CD14-positive monocyte (primary cell): ENCODE data around the gene MYH9. TPM values are rescaled to one million over a fixed set of nuclear protein-coding genes. Genes with fewer than 3 reads are reported as not detected.

Experiments
- DNase-seq, 3 donors: peaks; one replicate each; pipeline ENCODE4 v3.0.0-alpha.2; 2011 to 2022
- H2AFZ ChIP-seq: 2 replicates; pipeline ENCODE4 v1.6.0; 2012; ENCODE audit warnings: mild to moderate bottlenecking, low read depth, low read length, inconsistent platforms; ENCODE audit not compliant: insufficient read depth, poor library complexity, severe bottlenecking
- H3K27ac ChIP-seq, 2 donors: 1 replicate in 1 of 2; 2 replicates in 1 of 2; pipeline ENCODE4 v1.5.1; 2012 to 2013; ENCODE audit warnings: low read length in 2 of 2, control low read depth in 1 of 2, inconsistent platforms in 1 of 2, low read depth in 1 of 2, mild to moderate bottlenecking in 1 of 2
- H3K27me3 ChIP-seq, 2 donors: one replicate each; pipeline versions ENCODE4 v1.6.0 to v1.6.1; 2011 to 2013; ENCODE audit warnings: low read length in 2 of 2; ENCODE audit not compliant: control insufficient read depth in 2 of 2, insufficient read depth in 2 of 2
- H3K36me3 ChIP-seq, 2 donors: replicated peaks in 1 of 2; 1 replicate in 1 of 2; 2 replicates in 1 of 2; pipeline versions ENCODE4 v1.5.1 to v1.6.1; 2012 to 2013; ENCODE audit warnings: low read length in 2 of 2, control low read depth in 1 of 2, inconsistent platforms in 1 of 2, mild to moderate bottlenecking in 1 of 2; ENCODE audit not compliant: insufficient read depth in 2 of 2, control insufficient read depth in 1 of 2
- H3K4me1 ChIP-seq, 2 donors: 1 replicate in 1 of 2; 2 replicates in 1 of 2; pipeline versions ENCODE4 v1.5.1 to v1.6.1; 2012 to 2013; ENCODE audit warnings: low read length in 2 of 2, control low read depth in 1 of 2, inconsistent platforms in 1 of 2, mild to moderate bottlenecking in 1 of 2, moderate library complexity in 1 of 2; ENCODE audit not compliant: insufficient read depth in 2 of 2, control insufficient read depth in 1 of 2
- H3K4me2 ChIP-seq: replicated peaks from 2 replicates; pipeline ENCODE3; 2012; ENCODE audit warnings: low read length, moderate library complexity, mild to moderate bottlenecking; ENCODE audit not compliant: poor library complexity, severe bottlenecking; ENCODE audit errors: extremely low read depth
- H3K4me3 ChIP-seq, 3 experiments: fragments of 200-600 bp in 1 of 3; sonication (generic) in 1 of 3; replicated peaks in 1 of 3; 1 replicate in 2 of 3; 2 replicates in 1 of 3; pipeline ENCODE4 v1.5.1; 2011 to 2013; ENCODE audit warnings: low read length in 3 of 3, mild to moderate bottlenecking in 3 of 3, control low read depth in 2 of 3, low read depth in 2 of 3, inconsistent platforms in 1 of 3, moderate library complexity in 1 of 3
- H3K79me2 ChIP-seq: 2 replicates; pipeline ENCODE4 v1.6.0; 2012; ENCODE audit warnings: mild to moderate bottlenecking, control low read depth, inconsistent platforms, low read length, moderate library complexity; ENCODE audit not compliant: insufficient read depth
- H3K9ac ChIP-seq: 2 replicates; pipeline ENCODE4 v1.6.0; 2017; ENCODE audit warnings: low read length, mild to moderate bottlenecking; ENCODE audit not compliant: insufficient read depth, poor library complexity, severe bottlenecking
- H3K9me3 ChIP-seq, 2 donors: replicated peaks in 1 of 2; 1 replicate in 1 of 2; 2 replicates in 1 of 2; pipeline versions ENCODE4 v1.5.1 to v1.6.1; 2012 to 2013; ENCODE audit warnings: low read length in 2 of 2, control low read depth in 1 of 2; ENCODE audit not compliant: control insufficient read depth in 1 of 2, insufficient read depth in 1 of 2
- H4K20me1 ChIP-seq: 2 replicates; pipeline ENCODE4 v1.6.0; 2012; ENCODE audit warnings: mild to moderate bottlenecking, low read length, control low read depth, moderate library complexity; ENCODE audit not compliant: insufficient read depth
- H3K27ac Mint-ChIP-seq, 7 donors: one replicate each; pipeline ENCODE4 v1.8.0; 2020; ENCODE audit warnings: mild to moderate bottlenecking in 7 of 7, mixed read lengths in 7 of 7, moderate library complexity in 6 of 7, inconsistent platforms in 2 of 7
- H3K27me3 Mint-ChIP-seq, 3 donors: one replicate each; pipeline ENCODE4 v1.8.0; 2021 to 2022; ENCODE audit warnings: low read depth in 3 of 3, mild to moderate bottlenecking in 3 of 3, mixed read lengths in 3 of 3, moderate library complexity in 3 of 3, inconsistent platforms in 1 of 3
- H3K36me3 Mint-ChIP-seq, 2 donors: one replicate each; pipeline ENCODE4 v1.8.0; 2020; ENCODE audit warnings: mixed read lengths in 2 of 2, inconsistent platforms in 1 of 2, mild to moderate bottlenecking in 1 of 2
- H3K4me1 Mint-ChIP-seq: one replicate; pipeline ENCODE4 v1.8.0; 2020; ENCODE audit warnings: mild to moderate bottlenecking, mixed read lengths
- H3K4me3 Mint-ChIP-seq, 2 donors: one replicate each; pipeline ENCODE4 v1.8.0; 2020; ENCODE audit warnings: mild to moderate bottlenecking in 2 of 2, mixed read lengths in 2 of 2, moderate library complexity in 1 of 2
- H3K9me3 Mint-ChIP-seq, 7 donors: one replicate each; pipeline ENCODE4 v1.8.0; 2020 to 2022; ENCODE audit warnings: mixed read lengths in 7 of 7, mild to moderate bottlenecking in 6 of 7, moderate library complexity in 6 of 7, inconsistent platforms in 2 of 7
- WGBS: methylation state at CpG from one replicate; pipeline ENCODE4 v1.1.5; 2013; ENCODE audit warnings: missing lambda C conversion rate; ENCODE audit not compliant: insufficient coverage; 5-methylcytosine and 5-hydroxymethylcytosine counted together
- intact Hi-C, 2 donors: fragments of 100-400 bp; cut with micrococcal nuclease; formaldehyde crosslinking; loops; one replicate each; pipeline versions ENCODE4 v1.15.0 to v1.15.1; 2023
- polyA plus RNA-seq, 3 donors: library from polyadenylated mRNA; depleted of rRNA in 1 of 3; unstranded in 2 of 3; stranded (reverse) in 1 of 3; fragments of 300-500 nt in 2 of 3; fragments of >200 nt in 1 of 3; fragmentation: Illumina TruSeq in 2 of 3; gene quantifications; 1 replicate in 2 of 3; 2 replicates in 1 of 3; pipeline ENCODE4 v1.2.3, GENCODE V29; 2012 to 2021
- TF ChIP-seq, protein P1 (sequence below): fragments of 200-600 bp; IDR thresholded peaks from one replicate; pipeline ENCODE4 v1.8.0; 2022; ENCODE audit warnings: antibody characterized with exemption, mild to moderate bottlenecking

MYH9 gene
- polyA plus RNA-seq, 3 donors = 35.6 to 163 (median 79.5) TPM

DNA sequence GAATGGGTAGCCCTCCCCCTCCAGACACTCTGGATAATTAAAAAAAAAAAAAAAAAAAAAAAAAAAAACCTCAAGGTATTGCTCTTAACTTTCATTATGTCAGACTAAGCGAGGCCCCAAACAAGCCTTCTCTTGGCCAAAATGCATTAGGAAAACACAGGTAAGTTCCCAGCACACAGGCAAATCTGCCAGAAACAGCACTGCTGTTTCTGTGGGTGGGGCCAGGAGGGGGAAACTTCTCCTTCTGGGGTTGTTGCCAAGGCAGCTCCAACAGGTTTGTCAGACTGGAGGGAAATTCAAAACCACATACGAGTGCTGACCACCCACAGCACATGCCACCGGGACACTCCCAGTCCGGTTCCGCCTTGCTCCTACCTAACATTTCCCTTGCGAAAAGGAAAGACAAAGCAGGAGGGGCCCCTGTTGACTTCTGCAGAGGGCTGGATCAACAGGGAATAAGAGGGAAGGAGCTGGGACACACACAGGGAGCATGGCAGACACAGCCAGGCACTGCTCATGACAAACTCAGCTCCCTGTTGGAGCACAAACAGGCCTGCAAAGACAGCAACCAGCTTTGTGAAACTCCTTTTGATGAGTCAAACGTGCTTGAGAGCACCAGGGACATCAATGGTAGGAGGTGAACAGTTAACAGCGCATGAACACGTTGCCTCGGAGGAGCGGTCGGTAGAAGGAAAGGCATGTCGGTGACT lies 55.0 kb downstream of the MYH9 start:
- peak; percentile 38 to 72 (median 43) for DNase-seq
- 50% methylated on average over 7 of the region's 13 CpGs for WGBS

DNA sequence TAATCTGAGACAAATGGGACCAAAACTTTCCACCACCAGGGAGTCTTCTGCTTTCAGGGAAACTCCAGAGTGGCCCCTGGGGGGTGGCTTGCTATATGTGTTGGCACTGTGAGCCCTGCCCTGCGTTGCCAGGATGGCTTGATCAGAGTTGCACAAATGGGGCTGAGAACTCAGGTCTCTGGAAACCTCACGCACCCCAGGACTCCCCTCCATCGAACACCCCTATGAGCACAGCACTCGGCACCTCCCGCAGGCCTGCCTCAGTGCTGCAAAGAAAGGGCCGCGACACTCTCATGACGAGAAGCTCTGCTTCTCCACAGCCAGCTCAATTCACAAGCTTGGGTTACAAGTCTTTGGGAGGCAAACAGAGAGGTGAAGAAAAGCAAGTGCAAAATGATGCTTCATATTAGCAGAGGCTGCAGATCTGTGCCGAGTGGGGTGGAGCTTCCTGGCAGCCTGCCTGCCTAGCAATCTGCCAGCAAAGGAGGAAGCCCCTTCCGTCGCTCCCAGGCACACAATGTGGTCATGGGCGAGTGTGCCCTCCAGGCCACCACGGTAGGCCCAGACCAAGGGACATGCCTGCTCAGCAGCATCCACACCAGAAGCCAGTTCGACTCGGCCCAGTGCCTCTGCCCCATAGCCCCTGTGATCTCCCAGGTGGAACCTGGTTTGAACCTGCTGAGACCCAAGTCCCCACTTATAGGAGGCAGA lies 55.7 kb downstream of the MYH9 start:
- TF ChIP-seq, protein P1, sequence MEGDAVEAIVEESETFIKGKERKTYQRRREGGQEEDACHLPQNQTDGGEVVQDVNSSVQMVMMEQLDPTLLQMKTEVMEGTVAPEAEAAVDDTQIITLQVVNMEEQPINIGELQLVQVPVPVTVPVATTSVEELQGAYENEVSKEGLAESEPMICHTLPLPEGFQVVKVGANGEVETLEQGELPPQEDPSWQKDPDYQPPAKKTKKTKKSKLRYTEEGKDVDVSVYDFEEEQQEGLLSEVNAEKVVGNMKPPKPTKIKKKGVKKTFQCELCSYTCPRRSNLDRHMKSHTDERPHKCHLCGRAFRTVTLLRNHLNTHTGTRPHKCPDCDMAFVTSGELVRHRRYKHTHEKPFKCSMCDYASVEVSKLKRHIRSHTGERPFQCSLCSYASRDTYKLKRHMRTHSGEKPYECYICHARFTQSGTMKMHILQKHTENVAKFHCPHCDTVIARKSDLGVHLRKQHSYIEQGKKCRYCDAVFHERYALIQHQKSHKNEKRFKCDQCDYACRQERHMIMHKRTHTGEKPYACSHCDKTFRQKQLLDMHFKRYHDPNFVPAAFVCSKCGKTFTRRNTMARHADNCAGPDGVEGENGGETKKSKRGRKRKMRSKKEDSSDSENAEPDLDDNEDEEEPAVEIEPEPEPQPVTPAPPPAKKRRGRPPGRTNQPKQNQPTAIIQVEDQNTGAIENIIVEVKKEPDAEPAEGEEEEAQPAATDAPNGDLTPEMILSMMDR = no peak
- H3K27ac Mint-ChIP-seq = peak overlapping the region; percentile 96 to 99 (median 99)
- H4K20me1 ChIP-seq = peaks cover 100% of the 10 kb centered on the region
- no peaks in the 10 kb centered on the region for H3K9me3 ChIP-seq
- H2AFZ ChIP-seq = no peak overlapping the region
- peaks cover 80 to 86% of the 10 kb centered on the region in 2 donors for H3K4me1 ChIP-seq
- intact Hi-C loops = loop anchor here (2.0 to 5.0 kb wide), 5 partner anchors 25 to 125 kb away; partner anchors contain the start of gene MYH9 (in 1 of the 2)
- WGBS = 4% methylated on average over 13 of the region's 15 CpGs
- peak overlapping the region; percentile 63 to 88 for H3K4me3 Mint-ChIP-seq
- H3K9me3 Mint-ChIP-seq = peaks cover 0 to 2% (median 0%) of the 10 kb centered on the region in 7 donors
- peak overlapping the region; percentile 89 to 92 for H3K27ac ChIP-seq
- H3K9ac ChIP-seq = peak overlapping the region; percentile 58
- H3K36me3 Mint-ChIP-seq = peaks cover 77 to 98% of the 10 kb centered on the region in 2 donors
- H3K4me2 ChIP-seq = peak overlapping the region; percentile 67
- DNase-seq = peak; percentile 68 to 83 (median 77)
- H3K4me3 ChIP-seq = peak overlapping the region in 1 of 3 experiments; percentile 52
- H3K27me3 Mint-ChIP-seq = no peaks in the 10 kb centered on the region
- peaks cover 62 to 76% of the 10 kb centered on the region in 2 donors for H3K36me3 ChIP-seq
- H3K79me2 ChIP-seq = peaks cover 99% of the 10 kb centered on the region
- H3K4me1 Mint-ChIP-seq = peaks cover 89% of the 10 kb centered on the region
- no peaks in the 10 kb centered on the region for H3K27me3 ChIP-seq

More for the DNA sequence above, 55.0 kb downstream of the MYH9 start:
- peak overlapping the region; percentile 58 for H3K9ac ChIP-seq
- H2AFZ ChIP-seq = no peak overlapping the region
- peak overlapping the region; percentile 67 for H3K4me2 ChIP-seq
- H3K27ac ChIP-seq = peak overlapping the region; percentile 89 to 92
- no peaks in the 10 kb centered on the region for H3K27me3 ChIP-seq
- peaks cover 87 to 93% of the 10 kb centered on the region in 2 donors for H3K4me1 ChIP-seq
- peaks cover 99% of the 10 kb centered on the region for H3K79me2 ChIP-seq
- H4K20me1 ChIP-seq = peaks cover 100% of the 10 kb centered on the region
- H3K27ac Mint-ChIP-seq = peak overlapping the region; percentile 96 to 99 (median 99)
- peaks cover 73 to 96% of the 10 kb centered on the region in 2 donors for H3K36me3 Mint-ChIP-seq
- peaks cover 57 to 72% of the 10 kb centered on the region in 2 donors for H3K36me3 ChIP-seq
- intact Hi-C loops = loop anchor here (1.0 to 5.0 kb wide), 6 partner anchors 24 to 125 kb away; partner anchors contain the start of gene MYH9 (in 1 of the 2)
- H3K4me1 Mint-ChIP-seq = peaks cover 94% of the 10 kb centered on the region
- no peaks in the 10 kb centered on the region for H3K9me3 ChIP-seq
- TF ChIP-seq, protein P1 = no peak
- peak overlapping the region in 1 of 3 experiments; percentile 52 for H3K4me3 ChIP-seq
- H3K9me3 Mint-ChIP-seq = peaks cover 0 to 2% (median 0%) of the 10 kb centered on the region in 7 donors
- H3K27me3 Mint-ChIP-seq = no peaks in the 10 kb centered on the region
- H3K4me3 Mint-ChIP-seq = peak overlapping the region; percentile 47 to 67
